ENCODE data around the gene RBM6.
A peak's percentile ranks its signal among the peaks of the same experiment; 100 is the strongest.

Gene RBM6

GRCh38 chr3:50124800-50125178 lies 184.8 kb downstream of the RBM6 start:
- no peak for TF ChIP-seq ZSCAN23 (tag by site-specific recombination; IDR thresholded peaks at IDR 0.05)
- no peak for TF ChIP-seq ZBTB26 (tag by site-specific recombination; optimal IDR thresholded peaks at IDR 0.05)
- TF ChIP-seq ZNF785 (tag by site-specific recombination; IDR thresholded peaks at IDR 0.05): no peak
- TF ChIP-seq ZNF202 (tag by site-specific recombination; IDR thresholded peaks at IDR 0.05; ENCODE audit: borderline replicate concordance): no peak
- TF ChIP-seq PRDM4 (tag by site-specific recombination; IDR thresholded peaks at IDR 0.05): no peak
- TF ChIP-seq ZNF645 (tag by site-specific recombination; IDR thresholded peaks at IDR 0.05): no peak
- TF ChIP-seq ZNF140 (tag by site-specific recombination; IDR thresholded peaks at IDR 0.05): no peak
- Histone ChIP-seq H3K9me3 (ENCODE audit: control insufficient read depth, insufficient read depth, low read depth, low read length) (no peaks in the 10 kb centered on the region), H3K27ac (ENCODE audit: extremely low read depth, low read depth, low read length) (no peak overlapping the region), H3K4me1 (ENCODE audit: control insufficient read depth, insufficient read depth, low read length) (peaks cover 7% of the 10 kb centered on the region), H3K4me3 (ENCODE audit: low read depth, low read length) (no peak overlapping the region), H3K36me3 (ENCODE audit: control insufficient read depth in 2 of 2, insufficient read depth in 1 of 2, low read length in 2 of 2) (peaks cover 0 to 22% of the 10 kb centered on the region in 2 experiments; a peak in 1 of 3 replicates)
- ChIA-PET CTCF (no interaction called here), POLR2A (no interaction called here)

- CTCF ChIA-PET: interaction anchor here (0.5 to 1.3 kb wide), 4 partner anchors 10 to 199 kb away, joined by 3 read pairs; no protein-coding TSS in a partner anchor
- Histone ChIP-seq H3K4me3 (ENCODE audit: low read depth, low read length) (no peak overlapping the region), H3K36me3 (ENCODE audit: control insufficient read depth in 2 of 2, insufficient read depth in 1 of 2, low read length in 2 of 2) (peaks cover 0 to 12% of the 10 kb centered on the region in 2 experiments; a peak in 1 of 3 replicates), H3K4me1 (ENCODE audit: control insufficient read depth, insufficient read depth, low read length) (peaks cover 7% of the 10 kb centered on the region), H3K9me3 (ENCODE audit: control insufficient read depth, insufficient read depth, low read depth, low read length) (no peaks in the 10 kb centered on the region), H3K27ac (ENCODE audit: extremely low read depth, low read depth, low read length) (no peak overlapping the region)
- TF ChIP-seq ZNF398 (tag by site-specific recombination; IDR thresholded peaks at IDR 0.05) (peak; percentile 59), GLIS1 (tag by site-specific recombination; IDR thresholded peaks at IDR 0.05) (peak; percentile 87), ZNF558 (tag by site-specific recombination; IDR thresholded peaks at IDR 0.05) (no peak), TCF7L2 (IDR thresholded peaks at IDR 0.05; ENCODE audit: borderline replicate concordance, low read depth, low read length) (no peak)
- POLR2A ChIA-PET: interaction anchor here (0.6 kb wide), 1 partner anchor 196 kb away, joined by 3 read pairs; no protein-coding TSS in a partner anchor
These were observed 185.8 kb downstream of the RBM6 start for GRCh38 chr3:50125541-50126286.

All from HEK293 (cell line).